ENCODE data around the gene ARHGDIA.

Gene ARHGDIA

GRCh38 chr17:81910840-81911276 is 39.7 kb upstream of the ARHGDIA start:
- peak overlapping the region; percentile 77 for H3K4me3 ChIP-seq (ENCODE audit: low read depth, low read length)
- TF ChIP-seq MAX (IDR thresholded peaks at IDR 0.05; ENCODE audit: low read depth, low read length), result no peak
- no peak for TF ChIP-seq CTCF (IDR thresholded peaks at IDR 0.05; ENCODE audit: low read depth, low read length)
- TF ChIP-seq MYC (IDR thresholded peaks at IDR 0.05; ENCODE audit: low read depth, low read length), result no peak
- no peak for TF ChIP-seq POLR2A (IDR thresholded peaks at IDR 0.05; ENCODE audit: extremely low read depth, insufficient read length)
- DNase-seq (ENCODE audit: low read depth), result no peak

- peak; percentile 51 for DNase-seq (ENCODE audit: low read depth)
- no peak for TF ChIP-seq POLR2A (IDR thresholded peaks at IDR 0.05; ENCODE audit: extremely low read depth, insufficient read length)
- TF ChIP-seq MYC (IDR thresholded peaks at IDR 0.05; ENCODE audit: low read depth, low read length), result no peak
- TF ChIP-seq CTCF (IDR thresholded peaks at IDR 0.05; ENCODE audit: low read depth, low read length), result no peak
- peak overlapping the region; percentile 77 for H3K4me3 ChIP-seq (ENCODE audit: low read depth, low read length)
Observed at GRCh38 chr17:81909966-81910839, 39.1 kb upstream of the ARHGDIA start.

GRCh38 chr17:81909231-81909630 is 38.1 kb upstream of the ARHGDIA start:
- TF ChIP-seq MYC (IDR thresholded peaks at IDR 0.05; ENCODE audit: low read depth, low read length) (no peak), POLR2A (IDR thresholded peaks at IDR 0.05; ENCODE audit: extremely low read depth, insufficient read length) (no peak), CTCF (IDR thresholded peaks at IDR 0.05; ENCODE audit: low read depth, low read length) (no peak), MAX (IDR thresholded peaks at IDR 0.05; ENCODE audit: low read depth, low read length) (no peak)
- no peak overlapping the region for H3K4me3 ChIP-seq (ENCODE audit: low read depth, low read length)
- DNase-seq (ENCODE audit: low read depth), result no peak

GRCh38 chr17:81908793-81909192 is 37.7 kb upstream of the ARHGDIA start:
- no peak overlapping the region for H3K4me3 ChIP-seq (ENCODE audit: low read depth, low read length)
- TF ChIP-seq MAX (IDR thresholded peaks at IDR 0.05; ENCODE audit: low read depth, low read length) (no peak), MYC (IDR thresholded peaks at IDR 0.05; ENCODE audit: low read depth, low read length) (no peak), CTCF (IDR thresholded peaks at IDR 0.05; ENCODE audit: low read depth, low read length) (no peak), POLR2A (IDR thresholded peaks at IDR 0.05; ENCODE audit: extremely low read depth, insufficient read length) (no peak)
- DNase-seq (ENCODE audit: low read depth), result no peak

GRCh38 chr17:81907219-81908145 is 36.3 kb upstream of the ARHGDIA start:
- no peak overlapping the region for H3K4me3 ChIP-seq (ENCODE audit: low read depth, low read length)
- no peak for DNase-seq (ENCODE audit: low read depth)
- TF ChIP-seq POLR2A (IDR thresholded peaks at IDR 0.05; ENCODE audit: extremely low read depth, insufficient read length), result no peak
- TF ChIP-seq MYC (IDR thresholded peaks at IDR 0.05; ENCODE audit: low read depth, low read length), result no peak
- no peak for TF ChIP-seq CTCF (IDR thresholded peaks at IDR 0.05; ENCODE audit: low read depth, low read length)
- no peak for TF ChIP-seq MAX (IDR thresholded peaks at IDR 0.05; ENCODE audit: low read depth, low read length)

Measured in NB4 (cell line).